DMS153 treated with DMSO at 0.1 percent for 48 hours (cell line): ENCODE measurements around the gene PRR11.
"Not testable (repeated sequence)": the region's sequence is repeated elsewhere in the genome, so short reads cannot be mapped to it uniquely, and the experiment has no call there.

ENCODE experiments used
- DNase-seq: peaks from one replicate; lab custom pipeline; 2025; ENCODE audit not compliant: unreplicated experiment; lab: John Stamatoyannopoulos, UW

Gene PRR11

DNA sequence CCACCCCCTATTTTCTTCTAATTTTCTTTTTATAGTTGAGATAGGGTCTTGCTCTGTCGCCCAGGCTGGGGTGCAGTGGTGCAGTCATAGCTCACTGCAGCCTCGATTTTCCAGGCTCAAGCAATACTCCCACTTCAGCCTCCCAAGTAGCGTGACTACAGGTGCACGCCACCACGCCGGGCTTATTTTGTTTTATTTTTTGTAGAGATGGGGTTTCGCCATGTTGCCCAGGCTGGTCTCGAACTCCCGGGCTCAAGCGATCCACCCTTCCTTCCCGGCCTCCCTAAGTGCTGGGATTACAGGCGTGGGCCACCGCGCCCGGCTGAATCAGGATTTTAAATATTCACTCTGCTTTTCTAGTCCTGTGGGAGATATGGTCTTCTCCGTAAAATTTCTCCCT lies 63.8 kb downstream of the PRR11 start:
- DNase-seq: no peak

GRCh38 chr17:59219992-59220327 lies 64.4 kb downstream of the PRR11 start:
- DNase-seq: no peak

DNA sequence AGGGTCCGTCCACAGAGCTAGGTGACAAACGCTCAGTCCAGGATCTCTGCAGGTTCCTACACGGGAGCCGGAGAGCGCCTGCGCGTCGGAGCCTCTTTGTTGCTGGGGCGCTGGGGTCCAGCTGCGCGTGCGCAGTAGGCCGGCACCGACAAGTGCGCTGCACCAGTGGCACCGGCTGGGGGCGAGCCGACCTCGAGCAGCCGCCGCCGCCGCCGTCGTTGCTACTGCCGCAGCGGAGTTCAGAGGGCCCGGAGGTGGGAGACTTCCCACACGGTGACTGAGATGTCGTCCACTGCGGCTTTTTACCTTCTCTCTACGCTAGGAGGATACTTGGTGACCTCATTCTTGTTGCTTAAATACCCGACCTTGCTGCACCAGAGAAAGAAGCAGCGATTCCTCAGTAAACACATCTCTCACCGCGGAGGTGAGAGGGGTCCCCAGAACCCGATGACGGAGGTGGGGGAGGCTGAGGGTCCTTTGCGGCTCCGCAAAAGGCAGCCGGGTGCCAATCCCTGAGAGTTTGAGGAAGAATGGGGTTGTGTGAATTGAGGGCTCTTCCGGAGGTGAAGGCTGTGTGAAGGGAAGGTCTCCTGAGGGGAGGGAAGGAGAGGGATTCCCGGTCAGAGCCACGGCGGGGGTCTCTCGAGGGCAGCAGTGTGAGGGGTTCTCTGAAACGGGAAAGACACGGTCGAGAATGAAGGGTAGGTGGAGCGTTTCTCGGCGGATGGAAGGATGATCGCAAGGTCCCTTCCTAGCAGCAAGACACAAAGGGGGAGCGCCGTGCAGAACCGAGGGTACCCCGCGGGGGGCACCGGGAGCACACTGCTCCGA lies 65.0 kb downstream of the PRR11 start, which contains the start of gene GDPD1:
Gene GDPD1 (plus strand): TSS at position 184 of the 831 bp plus-strand sequence. CDS start 99 bp downstream, at position 283.
- DNase-seq: peak; percentile 95

DNA sequence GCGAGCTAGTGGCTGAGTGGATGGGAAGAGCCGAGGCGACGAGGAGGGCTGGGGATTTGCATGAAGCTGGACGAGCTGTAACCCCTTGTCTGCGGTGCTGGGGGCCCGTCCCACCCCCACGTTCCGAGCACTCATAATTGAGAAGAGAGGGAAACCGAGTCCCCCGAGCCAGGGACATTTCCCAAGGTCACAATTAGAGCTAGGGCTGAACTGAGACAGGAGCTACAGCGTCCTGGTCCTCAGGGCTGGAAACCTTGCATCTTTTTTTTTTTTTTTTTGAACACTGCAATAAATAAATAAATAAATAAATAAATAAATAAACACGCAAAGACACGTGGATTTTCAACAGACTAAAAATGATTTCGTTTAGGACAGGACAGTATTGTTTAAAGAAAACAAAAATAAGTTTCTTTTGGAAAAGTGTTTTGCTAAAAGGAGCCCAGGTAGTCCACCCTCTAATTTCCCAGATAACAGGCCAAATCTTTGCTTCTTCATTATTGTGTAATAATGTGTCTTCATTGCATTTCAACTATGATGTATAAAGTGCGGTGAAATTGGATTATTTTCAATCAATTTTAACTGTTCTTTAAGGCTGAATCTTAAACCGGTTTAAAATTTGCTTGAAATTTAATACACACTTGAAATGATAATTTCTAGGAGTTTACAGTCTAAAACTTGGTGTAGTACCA lies 65.8 kb downstream of the PRR11 start:
- no peak for DNase-seq

DNA sequence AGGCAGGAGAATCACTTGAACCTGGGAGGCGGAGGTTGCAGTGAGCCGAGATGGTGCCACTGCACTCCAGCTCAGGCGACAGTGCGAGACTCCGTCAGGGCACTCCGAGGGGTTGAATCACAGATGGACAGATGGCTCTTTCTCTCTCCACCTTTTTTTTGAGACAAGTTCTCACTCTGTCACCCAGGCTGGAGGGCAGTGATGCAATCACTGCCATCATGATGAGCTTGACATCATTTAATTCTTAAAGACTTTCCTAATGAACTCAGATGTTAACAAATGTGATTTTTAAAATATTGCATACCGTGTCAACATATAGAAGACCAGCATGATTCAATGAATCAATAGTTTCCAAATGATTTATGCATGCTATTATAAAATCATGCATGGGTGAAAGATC lies 68.3 kb downstream of the PRR11 start:
- DNase-seq: no peak

DNA sequence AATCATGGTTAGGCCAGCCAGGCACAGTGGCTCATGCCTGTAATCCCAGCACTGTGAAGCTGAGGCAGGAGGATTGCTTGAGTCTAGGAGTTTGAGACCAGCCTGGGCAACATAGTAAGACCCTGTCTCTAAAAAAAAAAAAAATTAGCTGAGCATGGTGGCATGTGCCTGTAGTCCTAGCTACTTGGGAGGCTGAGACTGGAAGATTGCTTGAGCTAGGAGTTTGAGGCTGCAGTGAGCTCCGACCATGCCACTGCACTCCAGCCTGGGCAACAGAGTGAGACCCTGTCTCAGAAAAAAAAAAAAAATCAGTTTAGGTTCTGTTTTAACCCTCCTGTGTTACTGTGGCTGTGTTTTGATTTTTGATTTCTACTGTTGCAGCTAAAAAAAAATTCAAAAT lies 73.0 kb downstream of the PRR11 start:
- not testable (repeated sequence) for DNase-seq

GRCh38 chr17:59230764-59231163 lies 75.2 kb downstream of the PRR11 start:
- DNase-seq: no peak

GRCh38 chr17:59234631-59235030 lies 79.1 kb downstream of the PRR11 start:
- no peak for DNase-seq

GRCh38 chr17:59238906-59239305 lies 83.4 kb downstream of the PRR11 start:
- DNase-seq: no peak

- DNase-seq: no peak
Observed at GRCh38 chr17:59244081-59244480, 88.5 kb downstream of the PRR11 start.
